ENCODE data around the gene UBE2G1. TPM values are rescaled to one million over a fixed set of nuclear protein-coding genes. Genes with fewer than 3 reads are reported as not detected.

Gene UBE2G1
- total RNA-seq, 1 experiment from 2014 or later = 80.6 TPM

- CTCF ChIA-PET = interaction anchor here (1.2 kb wide), 1 partner anchor 9 kb away, joined by 3 read pairs; no protein-coding TSS in a partner anchor
- Histone ChIP-seq H3K9ac (ENCODE audit: low read length) (no peak overlapping the region), H3K4me1 (ENCODE audit: control insufficient read depth in 1 of 2, insufficient read depth in 2 of 2, low read length in 2 of 2) (no peaks in the 10 kb centered on the region), H3K79me2 (ENCODE audit: insufficient read depth, low read length) (peaks cover 60% of the 10 kb centered on the region), H3K4me2 (ENCODE audit: low read length) (no peak overlapping the region), H3K9me2 (ENCODE audit: insufficient read depth) (no peaks in the 10 kb centered on the region), H3K27ac (ENCODE audit: low read depth, low read length) (no peak overlapping the region), H3K9me3 (ENCODE audit: control insufficient read depth in 1 of 2, insufficient read depth in 1 of 2, low read depth in 1 of 2, low read length in 2 of 2) (no peaks in the 10 kb centered on the region), H3K36me3 (ENCODE audit: control insufficient read depth in 1 of 2, insufficient read depth in 2 of 2, low read length in 2 of 2) (peaks cover 0 to 3% of the 10 kb centered on the region in 2 experiments; a peak in 2 of 4 replicates), H2AFZ (ENCODE audit: low read depth, low read length, poor library complexity, severe bottlenecking) (no peak overlapping the region), H4K20me1 (ENCODE audit: insufficient read depth) (0 out of 2 replicates have a peak, but pooled peaks cover 12% of the 10 kb centered on the region), H3K27me3 (ENCODE audit: insufficient read depth, low read length) (no peaks in the 10 kb centered on the region), H3K4me3 (replicated peaks in 1 of 2; ENCODE audit: low read depth in 1 of 2, low read length in 2 of 2) (no peak overlapping the region)
- POLR2A ChIA-PET = no interaction called here
- DNase-seq (ENCODE audit: low read depth, low spot score) (no peak), ATAC-seq (no peak)
- RAD21 ChIA-PET (ENCODE audit: low non-redundant PET in 1 of 2, low total read pairs in 2 of 2, uncharacterized antibody in 2 of 2, unreplicated experiment in 2 of 2) = no interaction called here
- intact Hi-C loops (cut with micrococcal nuclease) = no loop called here
- TF ChIP-seq SIN3A (IDR thresholded peaks at IDR 0.05; ENCODE audit: low read depth) = no peak
- no peak for TF ChIP-seq POLR2AphosphoS5 (IDR thresholded peaks at IDR 0.05; ENCODE audit: low read depth, low read length)
- no peak for TF ChIP-seq FOSL1 (IDR thresholded peaks at IDR 0.05; ENCODE audit: low read depth)
- no peak for TF ChIP-seq CEBPB (IDR thresholded peaks at IDR 0.05; ENCODE audit: low read depth)
- TF ChIP-seq CTCF (IDR thresholded peaks at IDR 0.05 in 2 of 3, conservative IDR thresholded peaks at IDR 0.05 in 1 of 3; ENCODE audit: borderline replicate concordance in 1 of 3, insufficient read depth in 1 of 3, low read depth in 2 of 3, low read length in 2 of 3) = no peak
- TF ChIP-seq POLR2A (IDR thresholded peaks at IDR 0.05; ENCODE audit: borderline replicate concordance, extremely low read depth, insufficient read depth, insufficient read length) = no peak
- TF ChIP-seq MAX (IDR thresholded peaks at IDR 0.05) = no peak
- no peak for TF ChIP-seq TCF7L2 (IDR thresholded peaks at IDR 0.05; ENCODE audit: borderline replicate concordance, extremely low read depth, insufficient read depth, insufficient read length)
- no peak for TF ChIP-seq JUND (IDR thresholded peaks at IDR 0.05)
- TF ChIP-seq RAD21 (IDR thresholded peaks at IDR 0.05; ENCODE audit: low read depth) = no peak
- no peak for TF ChIP-seq REST (IDR thresholded peaks at IDR 0.05; ENCODE audit: low read depth)
- BruUV-seq (replicated peaks) = no TSS peak
Measured at GRCh38 chr17:4293572-4293971, 72.9 kb downstream of the UBE2G1 start.

Measured in HCT116 (cell line).